HEK293 (cell line): ENCODE data around the gene USP37.

Source experiments
- CTCF ChIA-PET: fragments of 350-600 bp; formaldehyde crosslinking; extraction: SDS; loops from one replicate; lab custom pipeline; 2021; ENCODE audit warnings: antibody characterized with exemption; lab: Yijun Ruan, JAX
- POLR2A ChIA-PET: fragments of 300-600 bp; formaldehyde crosslinking; extraction: SDS; loops from one replicate; lab custom pipeline; 2020; ENCODE audit warnings: antibody characterized with exemption, inconsistent platforms; lab: Yijun Ruan, JAX
- H3K27ac ChIP-seq: fragments of 200-500 bp; sonication (Bioruptor generic); 2 replicates; pipeline ENCODE4 v1.5.1; 2014; ENCODE audit warnings: low read depth, low read length, control low read depth, inconsistent platforms; ENCODE audit errors: extremely low read depth
- H3K36me3 ChIP-seq, 2 experiments: fragments of 200-500 bp in 1 of 2; sonication (Bioruptor generic) in 1 of 2; 1 replicate in 1 of 2; 2 replicates in 1 of 2; pipeline ENCODE4 v1.5.1; 2014 to 2017; ENCODE audit warnings: inconsistent platforms in 2 of 2, low read length in 2 of 2; ENCODE audit not compliant: control insufficient read depth in 2 of 2, insufficient read depth in 1 of 2
- H3K4me1 ChIP-seq: fragments of 200-500 bp; sonication (Bioruptor generic); 2 replicates; pipeline ENCODE4 v1.5.1; 2014; ENCODE audit warnings: mild to moderate bottlenecking, low read length, inconsistent platforms; ENCODE audit not compliant: control insufficient read depth, insufficient read depth
- H3K4me3 ChIP-seq: 2 replicates; pipeline ENCODE4 v1.5.1; 2011; ENCODE audit warnings: low read depth, mild to moderate bottlenecking, control low read depth, low read length, moderate library complexity
- H3K9me3 ChIP-seq: fragments of 200-500 bp; sonication (Bioruptor generic); 2 replicates; pipeline ENCODE4 v1.5.1; 2014; ENCODE audit warnings: low read depth, low read length, inconsistent platforms; ENCODE audit not compliant: control insufficient read depth, insufficient read depth
- ATF2 ChIP-seq: fragments of 450-650 bp; formaldehyde crosslinking; IDR thresholded peaks from 2 replicates; pipeline ENCODE4 v1.5.1; 2016; ENCODE audit warnings: missing biosample characterization, missing genetic modification characterization, low read depth
- BCL6B ChIP-seq: fragments of 450-650 bp; formaldehyde crosslinking; IDR thresholded peaks from 2 replicates; pipeline ENCODE4 v1.5.1; 2017; ENCODE audit warnings: missing biosample characterization, missing genetic modification characterization
- HOXD13 ChIP-seq: sonication (generic); formaldehyde crosslinking; IDR thresholded peaks from 2 replicates; pipeline ENCODE4 v1.8.0; 2022; ENCODE audit warnings: missing genetic modification reagents, borderline replicate concordance
- OVOL3 ChIP-seq: fragments of 450-650 bp; formaldehyde crosslinking; IDR thresholded peaks from 2 replicates; pipeline ENCODE4 v1.5.1; 2016; ENCODE audit warnings: missing biosample characterization, missing genetic modification characterization
- PRDM4 ChIP-seq: fragments of 450-650 bp; formaldehyde crosslinking; IDR thresholded peaks from 2 replicates; pipeline ENCODE4 v1.5.1; 2017; ENCODE audit warnings: missing biosample characterization, missing genetic modification characterization
- SCRT1 ChIP-seq: fragments of 450-650 bp; formaldehyde crosslinking; IDR thresholded peaks from 2 replicates; pipeline ENCODE4 v1.5.1; 2016; ENCODE audit warnings: missing biosample characterization, missing genetic modification characterization, borderline replicate concordance
- SP3 ChIP-seq: fragments of 450-650 bp; formaldehyde crosslinking; IDR thresholded peaks from 2 replicates; pipeline ENCODE4 v1.5.1; 2016; ENCODE audit warnings: missing biosample characterization, missing genetic modification characterization
- TCF7L2 ChIP-seq: IDR thresholded peaks from 2 replicates; pipeline ENCODE4 v1.6.1; 2011; ENCODE audit warnings: low read depth, mild to moderate bottlenecking, inconsistent platforms, low read length, moderate library complexity, borderline replicate concordance
- TRIM28 ChIP-seq: IDR thresholded peaks from 2 replicates; pipeline ENCODE4 v1.6.1; 2011; ENCODE audit warnings: low read length, control low read depth, borderline replicate concordance
- YY2 ChIP-seq: fragments of 450-650 bp; formaldehyde crosslinking; IDR thresholded peaks from 2 replicates; pipeline ENCODE4 v1.5.1; 2016; ENCODE audit warnings: missing biosample characterization, missing genetic modification characterization
- ZBTB17 ChIP-seq: fragments of 450-650 bp; formaldehyde crosslinking; IDR thresholded peaks from 2 replicates; pipeline ENCODE4 v1.5.1; 2016; ENCODE audit warnings: missing biosample characterization, missing genetic modification characterization
- ZEB2 ChIP-seq: fragments of 450-650 bp; formaldehyde crosslinking; IDR thresholded peaks from 2 replicates; pipeline ENCODE4 v1.5.1; 2016; ENCODE audit warnings: missing biosample characterization, missing genetic modification characterization
- ZNF140 ChIP-seq: fragments of 450-650 bp; formaldehyde crosslinking; IDR thresholded peaks from 2 replicates; pipeline ENCODE4 v1.5.1; 2016; ENCODE audit warnings: missing biosample characterization, missing genetic modification characterization
- ZNF155 ChIP-seq: fragments of 450-650 bp; formaldehyde crosslinking; IDR thresholded peaks from 2 replicates; pipeline ENCODE4 v1.5.1; 2016; ENCODE audit warnings: missing biosample characterization, missing genetic modification characterization
- ZNF157 ChIP-seq: fragments of 450-650 bp; formaldehyde crosslinking; IDR thresholded peaks from 2 replicates; pipeline ENCODE4 v1.5.1; 2016; ENCODE audit warnings: missing biosample characterization, missing genetic modification characterization
- ZNF184 ChIP-seq: fragments of 450-650 bp; IDR thresholded peaks from 2 replicates; pipeline ENCODE4 v1.5.1; 2018; ENCODE audit warnings: missing biosample characterization, mild to moderate bottlenecking, missing genetic modification characterization
- ZNF324 ChIP-seq: fragments of 450-650 bp; formaldehyde crosslinking; IDR thresholded peaks from 2 replicates; pipeline ENCODE4 v1.5.1; 2016; ENCODE audit warnings: missing biosample characterization, missing genetic modification characterization
- ZNF350 ChIP-seq: fragments of 450-650 bp; formaldehyde crosslinking; IDR thresholded peaks from 2 replicates; pipeline ENCODE4 v1.5.0; 2017; ENCODE audit warnings: missing biosample characterization, mild to moderate bottlenecking, missing genetic modification characterization
- ZNF37A ChIP-seq: fragments of 450-650 bp; IDR thresholded peaks from 2 replicates; pipeline ENCODE4 v1.5.1; 2018; ENCODE audit warnings: missing biosample characterization, missing genetic modification characterization
- ZNF398 ChIP-seq: fragments of 450-650 bp; formaldehyde crosslinking; IDR thresholded peaks from 2 replicates; pipeline ENCODE4 v1.5.1; 2017; ENCODE audit warnings: missing biosample characterization, missing genetic modification characterization
- ZNF521 ChIP-seq: fragments of 450-650 bp; formaldehyde crosslinking; IDR thresholded peaks from 2 replicates; pipeline ENCODE4 v1.5.1; 2017; ENCODE audit warnings: missing biosample characterization, mild to moderate bottlenecking, missing genetic modification characterization
- ZNF658 ChIP-seq: fragments of 450-650 bp; formaldehyde crosslinking; IDR thresholded peaks from 2 replicates; pipeline ENCODE4; 2016; ENCODE audit warnings: missing biosample characterization, missing genetic modification characterization
- ZNF776 ChIP-seq: fragments of 450-650 bp; formaldehyde crosslinking; IDR thresholded peaks from 2 replicates; pipeline ENCODE4 v1.5.0; 2017; ENCODE audit warnings: missing biosample characterization, missing genetic modification characterization, borderline replicate concordance
- ZNF791 ChIP-seq: fragments of 450-650 bp; formaldehyde crosslinking; IDR thresholded peaks from 2 replicates; pipeline ENCODE4 v1.5.1; 2016; ENCODE audit warnings: missing biosample characterization, missing genetic modification characterization
- ZSCAN30 ChIP-seq: fragments of 450-650 bp; IDR thresholded peaks from 2 replicates; pipeline ENCODE4 v1.5.1; 2018; ENCODE audit warnings: missing biosample characterization, mild to moderate bottlenecking, missing genetic modification characterization, moderate library complexity
- TF ChIP-seq, protein P1 (sequence below): fragments of 450-650 bp; formaldehyde crosslinking; IDR thresholded peaks from 2 replicates; pipeline ENCODE4 v1.5.1; 2016; ENCODE audit warnings: missing biosample characterization, missing genetic modification characterization
- TF ChIP-seq, protein P2 (sequence below): fragments of 450-650 bp; formaldehyde crosslinking; IDR thresholded peaks from 2 replicates; pipeline ENCODE4 v1.5.1; 2016; ENCODE audit warnings: missing biosample characterization, missing genetic modification characterization

USP37 gene

DNA sequence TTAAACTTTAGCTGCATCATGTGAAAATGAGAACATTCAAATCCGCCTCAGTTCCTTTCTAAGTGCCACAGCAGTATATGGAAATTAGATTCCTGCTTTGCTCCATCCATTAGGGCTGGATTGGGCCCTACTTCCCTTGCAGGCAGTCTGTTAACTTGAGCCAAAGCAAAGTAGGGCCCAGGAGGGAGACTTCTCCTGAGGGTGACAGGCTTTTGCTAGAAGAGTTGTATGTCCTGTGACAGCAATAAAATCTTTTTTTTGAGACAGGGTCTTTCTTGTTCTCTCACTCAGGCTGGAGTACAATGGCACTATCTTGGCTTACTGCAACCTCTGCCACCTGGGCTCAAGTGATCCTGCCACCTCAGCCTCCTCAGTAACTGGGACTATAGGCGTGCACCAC lies 121.1 kb downstream of the USP37 start:
- TF ChIP-seq ZNF350 (tag by site-specific recombination) = no peak
- TF ChIP-seq ZNF398 (tag by site-specific recombination) = no peak
- TF ChIP-seq ZNF776 = no peak
- no peak for TF ChIP-seq TRIM28
- TF ChIP-seq OVOL3 (tag by site-specific recombination) = no peak
- no peak for TF ChIP-seq ZNF521 (tag by site-specific recombination)
- TF ChIP-seq ZNF658 (tag by site-specific recombination) = no peak
- TF ChIP-seq ZNF791 (tag by site-specific recombination) = no peak
- TF ChIP-seq ZNF157 (tag by site-specific recombination) = no peak
- no peak for TF ChIP-seq SCRT1 (tag by site-specific recombination)
- TF ChIP-seq ZNF140 (tag by site-specific recombination) = no peak
- no peak for TF ChIP-seq TCF7L2
- TF ChIP-seq YY2 (tag by site-specific recombination) = no peak
- no peak for TF ChIP-seq ZBTB17 (tag by site-specific recombination)
- no peak for TF ChIP-seq ZSCAN30 (tag by site-specific recombination)
- no peak for TF ChIP-seq ZNF184
- no peak for TF ChIP-seq HOXD13
- TF ChIP-seq, protein P1, sequence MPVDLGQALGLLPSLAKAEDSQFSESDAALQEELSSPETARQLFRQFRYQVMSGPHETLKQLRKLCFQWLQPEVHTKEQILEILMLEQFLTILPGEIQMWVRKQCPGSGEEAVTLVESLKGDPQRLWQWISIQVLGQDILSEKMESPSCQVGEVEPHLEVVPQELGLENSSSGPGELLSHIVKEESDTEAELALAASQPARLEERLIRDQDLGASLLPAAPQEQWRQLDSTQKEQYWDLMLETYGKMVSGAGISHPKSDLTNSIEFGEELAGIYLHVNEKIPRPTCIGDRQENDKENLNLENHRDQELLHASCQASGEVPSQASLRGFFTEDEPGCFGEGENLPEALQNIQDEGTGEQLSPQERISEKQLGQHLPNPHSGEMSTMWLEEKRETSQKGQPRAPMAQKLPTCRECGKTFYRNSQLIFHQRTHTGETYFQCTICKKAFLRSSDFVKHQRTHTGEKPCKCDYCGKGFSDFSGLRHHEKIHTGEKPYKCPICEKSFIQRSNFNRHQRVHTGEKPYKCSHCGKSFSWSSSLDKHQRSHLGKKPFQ (tag by site-specific recombination) = no peak
- no peak for TF ChIP-seq ZNF37A
- TF ChIP-seq PRDM4 (tag by site-specific recombination) = no peak
- ChIA-PET CTCF (interaction anchor here (0.7 kb wide), 1 partner anchor 106 kb away, joined by 3 read pairs; no protein-coding TSS in a partner anchor), POLR2A (interaction anchor here (0.5 kb wide), 1 partner anchor 204 kb away, joined by 4 read pairs; no protein-coding TSS in a partner anchor)
- Histone ChIP-seq H3K27ac (no peak overlapping the region), H3K36me3 (peaks cover 3 to 41% of the 10 kb centered on the region in 2 experiments; a peak in 2 of 3 replicates), H3K9me3 (no peaks in the 10 kb centered on the region), H3K4me1 (no peaks in the 10 kb centered on the region), H3K4me3 (no peak overlapping the region)

DNA sequence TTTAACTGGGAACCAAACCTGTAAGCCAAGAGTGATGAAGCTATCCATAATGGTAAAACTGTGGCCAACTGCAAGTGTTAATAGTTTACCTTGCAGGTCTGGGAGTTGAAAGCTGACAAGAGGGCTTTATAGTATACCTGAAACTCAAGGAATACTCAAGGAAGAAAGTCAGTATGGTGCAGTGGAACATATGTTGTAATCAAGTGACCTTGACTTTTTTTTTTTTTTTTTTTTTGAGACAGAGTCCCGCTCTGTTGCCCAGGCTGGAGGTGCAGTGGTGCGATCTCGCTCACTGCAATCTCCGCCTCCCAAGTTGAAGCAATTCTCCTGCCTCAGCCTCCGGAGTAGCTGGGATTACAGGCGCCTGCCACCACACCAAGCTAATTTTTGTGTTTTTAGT lies 121.6 kb downstream of the USP37 start:
- ChIA-PET POLR2A (no interaction called here), CTCF (interaction anchor here (0.7 kb wide), 1 partner anchor 106 kb away, joined by 3 read pairs; no protein-coding TSS in a partner anchor)
- H3K4me1 ChIP-seq = no peaks in the 10 kb centered on the region
- H3K27ac ChIP-seq = no peak overlapping the region
- no peak overlapping the region for H3K4me3 ChIP-seq
- no peaks in the 10 kb centered on the region for H3K9me3 ChIP-seq
- peaks cover 3 to 41% of the 10 kb centered on the region in 2 experiments; a peak in 2 of 3 replicates for H3K36me3 ChIP-seq
- TF ChIP-seq BCL6B (tag by site-specific recombination) = no peak
- TF ChIP-seq ZEB2 (tag by site-specific recombination) = no peak
- no peak for TF ChIP-seq SP3 (tag by site-specific recombination)
- TF ChIP-seq ATF2 (tag by site-specific recombination) = no peak
- no peak for TF ChIP-seq ZNF324 (tag by site-specific recombination)
- TF ChIP-seq, protein P2, sequence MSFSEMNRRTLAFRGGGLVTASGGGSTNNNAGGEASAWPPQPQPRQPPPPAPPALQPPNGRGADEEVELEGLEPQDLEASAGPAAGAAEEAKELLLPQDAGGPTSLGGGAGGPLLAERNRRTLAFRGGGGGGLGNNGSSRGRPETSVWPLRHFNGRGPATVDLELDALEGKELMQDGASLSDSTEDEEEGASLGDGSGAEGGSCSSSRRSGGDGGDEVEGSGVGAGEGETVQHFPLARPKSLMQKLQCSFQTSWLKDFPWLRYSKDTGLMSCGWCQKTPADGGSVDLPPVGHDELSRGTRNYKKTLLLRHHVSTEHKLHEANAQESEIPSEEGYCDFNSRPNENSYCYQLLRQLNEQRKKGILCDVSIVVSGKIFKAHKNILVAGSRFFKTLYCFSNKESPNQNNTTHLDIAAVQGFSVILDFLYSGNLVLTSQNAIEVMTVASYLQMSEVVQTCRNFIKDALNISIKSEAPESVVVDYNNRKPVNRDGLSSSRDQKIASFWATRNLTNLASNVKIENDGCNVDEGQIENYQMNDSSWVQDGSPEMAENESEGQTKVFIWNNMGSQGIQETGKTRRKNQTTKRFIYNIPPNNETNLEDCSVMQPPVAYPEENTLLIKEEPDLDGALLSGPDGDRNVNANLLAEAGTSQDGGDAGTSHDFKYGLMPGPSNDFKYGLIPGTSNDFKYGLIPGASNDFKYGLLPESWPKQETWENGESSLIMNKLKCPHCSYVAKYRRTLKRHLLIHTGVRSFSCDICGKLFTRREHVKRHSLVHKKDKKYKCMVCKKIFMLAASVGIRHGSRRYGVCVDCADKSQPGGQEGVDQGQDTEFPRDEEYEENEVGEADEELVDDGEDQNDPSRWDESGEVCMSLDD (tag by site-specific recombination) = no peak
- TF ChIP-seq ZNF155 = no peak
